GM12878 (cell line): ENCODE data around the gene H6PD. TPM values are rescaled to one million over a fixed set of nuclear protein-coding genes. Genes with fewer than 3 reads are reported as not detected.

ENCODE experiments used
- ATAC-seq: fragments of 200-7000 bp; cut with Tn5 transposase; 3 replicates; pipeline ENCODE4 v1.9.1; 2020; ENCODE audit warnings: mild to moderate bottlenecking, moderate library complexity
- BruUV-seq: library from RNA; stranded (reverse); fragments of 400-500 nt; replicated peaks from 2 replicates; lab custom pipeline; 2021; lab: Mats Ljungman, UMichigan
- CTCF ChIA-PET: fragments of 300-600 bp; sonication (Branson Sonifier 250); formaldehyde crosslinking; extraction: SDS; loops from one replicate; lab custom pipeline; 2021; ENCODE audit warnings: inconsistent platforms; lab: Yijun Ruan, JAX
- POLR2A ChIA-PET: fragments of 350-600 bp; formaldehyde crosslinking; extraction: SDS; loops from one replicate; lab custom pipeline; 2021; ENCODE audit warnings: inconsistent platforms; lab: Charles Lee
- RAD21 ChIA-PET: fragments of 300-600 bp; sonication (Branson Sonifier 250); formaldehyde crosslinking; loops from one replicate; lab custom pipeline; 2023; ENCODE audit warnings: antibody characterized with exemption; ENCODE audit not compliant: unreplicated experiment; lab: Charles Lee
- SMC1A ChIA-PET: fragments of 300-600 bp; sonication (Branson Sonifier 250); formaldehyde crosslinking; loops from one replicate; lab custom pipeline; 2023; ENCODE audit not compliant: unreplicated experiment, uncharacterized antibody; lab: Charles Lee
- DNase-seq: peaks from one replicate; pipeline ENCODE4 v3.0.0-alpha.2; 2011; ENCODE audit warnings: low read depth, low spot score
- FAIRE-seq: peaks from 3 replicates; lab custom pipeline; 2011; peaks lifted over from hg19 to GRCh38; lab: Jason Lieb, UNC
- H2AFZ ChIP-seq: 2 replicates; pipeline ENCODE4 v1.6.0; 2011; ENCODE audit warnings: low read depth, low read length, control low read depth; ENCODE audit not compliant: control insufficient read depth
- H3K27ac ChIP-seq: 2 replicates; pipeline ENCODE4 v1.5.1; 2011; ENCODE audit warnings: control low read depth; ENCODE audit not compliant: control insufficient read depth, insufficient read depth
- H3K27me3 ChIP-seq, 2 experiments: replicated peaks in 1 of 2; 2 replicates each; pipeline versions ENCODE4 v1.6.0 to v1.6.1; 2011; ENCODE audit warnings: low read length in 1 of 2; ENCODE audit not compliant: control insufficient read depth in 2 of 2, insufficient read depth in 2 of 2
- H3K36me3 ChIP-seq, 2 experiments: 2 replicates each; pipeline ENCODE4 v1.5.1; 2011; ENCODE audit warnings: low read length in 1 of 2; ENCODE audit not compliant: control insufficient read depth in 2 of 2, insufficient read depth in 2 of 2
- H3K4me1 ChIP-seq: 2 replicates; pipeline ENCODE4 v1.6.1; 2011; ENCODE audit warnings: mild to moderate bottlenecking, low read length, moderate library complexity, mixed read lengths; ENCODE audit not compliant: control insufficient read depth, insufficient read depth
- H3K4me2 ChIP-seq: 2 replicates; pipeline ENCODE4 v1.6.0; 2011; ENCODE audit warnings: control low read depth; ENCODE audit not compliant: control insufficient read depth, insufficient read depth
- H3K4me3 ChIP-seq: fragments of 200-600 bp; sonication (generic); 2 replicates; pipeline ENCODE4 v1.5.1; 2016
- H3K79me2 ChIP-seq: 2 replicates; pipeline ENCODE4 v1.6.0; 2011; ENCODE audit warnings: low read length; ENCODE audit not compliant: control insufficient read depth, insufficient read depth
- H3K9ac ChIP-seq: 2 replicates; pipeline ENCODE4 v1.8.0; 2011; ENCODE audit warnings: low read length, control low read depth, mixed read lengths; ENCODE audit not compliant: control insufficient read depth, insufficient read depth
- H3K9me3 ChIP-seq: replicated peaks from 3 replicates; pipeline ENCODE4 v1.5.1; 2011; ENCODE audit warnings: mild to moderate bottlenecking, low read length; ENCODE audit not compliant: control insufficient read depth, insufficient read depth
- H4K20me1 ChIP-seq: 2 replicates; pipeline ENCODE4 v1.6.0; 2011; ENCODE audit not compliant: control insufficient read depth, insufficient read depth
- CHD2 ChIP-seq: IDR thresholded peaks from 2 replicates; pipeline ENCODE4 v1.6.1; 2011; ENCODE audit warnings: low read depth, low read length, improper control_type of control experiment, borderline replicate concordance
- ETV6 ChIP-seq, 2 experiments: fragments of 450-650 bp in 1 of 2; IDR thresholded peaks in 1 of 2; conservative IDR thresholded peaks in 1 of 2; 2 replicates each; pipeline ENCODE4 v1.6.1; 2014; ENCODE audit warnings: antibody characterized with exemption in 1 of 2, borderline replicate concordance in 1 of 2, low read depth in 1 of 2, mild to moderate bottlenecking in 1 of 2, moderate library complexity in 1 of 2
- FOXM1 ChIP-seq: IDR thresholded peaks from 2 replicates; pipeline ENCODE4 v1.6.1; 2012; ENCODE audit warnings: low read depth, mild to moderate bottlenecking, inconsistent platforms, low read length, moderate library complexity
- GATAD2B ChIP-seq: fragments of 450-650 bp; conservative IDR thresholded peaks from 2 replicates; pipeline ENCODE4 v1.6.1; 2017; ENCODE audit warnings: low read depth, mild to moderate bottlenecking, moderate library complexity
- KDM1A ChIP-seq: fragments of 200-600 bp; sonication (generic); IDR thresholded peaks from 2 replicates; pipeline ENCODE4 v1.6.1; 2016; ENCODE audit warnings: borderline replicate concordance
- MYC ChIP-seq: IDR thresholded peaks from 2 replicates; pipeline ENCODE4 v1.6.1; 2011; ENCODE audit warnings: mild to moderate bottlenecking, low read length, moderate library complexity, inconsistent platforms; ENCODE audit not compliant: insufficient read depth, insufficient replicate concordance, insufficient read length, severe bottlenecking
- NKRF ChIP-seq: fragments of 450-650 bp; conservative IDR thresholded peaks from 2 replicates; pipeline ENCODE4 v1.6.1; 2017; ENCODE audit warnings: mild to moderate bottlenecking, moderate library complexity
- ZZZ3 ChIP-seq: IDR thresholded peaks from 2 replicates; pipeline ENCODE4 v1.6.1; 2011; ENCODE audit warnings: low read depth; ENCODE audit not compliant: control insufficient read depth, insufficient read length
- WGBS: methylation state at CpG from one replicate; pipeline ENCODE4 v1.1.6; 2016; ENCODE audit warnings: low lambda C conversion rate; ENCODE audit not compliant: insufficient replicate concordance, insufficient coverage; ENCODE audit errors: missing lambda C conversion rate; 5-methylcytosine and 5-hydroxymethylcytosine counted together
- in situ Hi-C: fragments of 300-500 bp; cut with MboI; formaldehyde crosslinking; loops from 9 replicates; pipeline ENCODE4 v1.14.3; 2018; ENCODE audit warnings: mixed read lengths
- intact Hi-C: fragments of 100-400 bp; cut with micrococcal nuclease; formaldehyde crosslinking; loops from one replicate; pipeline ENCODE4 v1.14.2; 2022; ENCODE audit not compliant: unreplicated experiment
- polyA plus RNA-seq, 11 experiments: library from polyadenylated mRNA; depleted of rRNA in 4 of 11; unstranded in 6 of 11; stranded (reverse) in 5 of 11; fragments of >200 nt; fragmentation: Nextera tagmentation in 4 of 11; fragmentation: Illumina TruSeq in 1 of 11; extraction: Ambion mirVana in 4 of 11; extraction: Trizol in 1 of 11; gene quantifications; 1 replicate in 1 of 11; 2 replicates in 10 of 11; pipeline versions ENCODE4 v1.2.1 to v1.2.3, GENCODE V29; 2011 to 2016; ENCODE audit warnings: inconsistent platforms in 2 of 11, missing spikeins in 2 of 11, low read depth in 1 of 11
- total RNA-seq, 4 experiments: library from RNA; depleted of rRNA in 3 of 4; stranded (reverse); fragments of >200 nt in 3 of 4; fragmentation: Illumina TruSeq in 1 of 4; extraction: Trizol in 1 of 4; gene quantifications; 2 replicates each; pipeline versions ENCODE4 v1.2.1 to v1.2.3, GENCODE V29; 2013 to 2021
- TF ChIP-seq, protein P1 (sequence below): fragments of 450-650 bp; formaldehyde crosslinking; IDR thresholded peaks from 2 replicates; pipeline ENCODE4 v1.4.0; 2022; ENCODE audit warnings: mild to moderate bottlenecking, moderate library complexity
- TF ChIP-seq, protein P2 (sequence below): fragments of 450-650 bp; IDR thresholded peaks from 2 replicates; pipeline ENCODE4 v1.6.1; 2016; ENCODE audit warnings: mild to moderate bottlenecking, moderate library complexity, borderline replicate concordance

Gene H6PD
- total and polyA plus RNA-seq, 10 of the 15 experiments (the other 5 are each of a cell fraction or from before 2014, with no cell fraction given): 1.2 to 20.7 (median 7.7) TPM

DNA sequence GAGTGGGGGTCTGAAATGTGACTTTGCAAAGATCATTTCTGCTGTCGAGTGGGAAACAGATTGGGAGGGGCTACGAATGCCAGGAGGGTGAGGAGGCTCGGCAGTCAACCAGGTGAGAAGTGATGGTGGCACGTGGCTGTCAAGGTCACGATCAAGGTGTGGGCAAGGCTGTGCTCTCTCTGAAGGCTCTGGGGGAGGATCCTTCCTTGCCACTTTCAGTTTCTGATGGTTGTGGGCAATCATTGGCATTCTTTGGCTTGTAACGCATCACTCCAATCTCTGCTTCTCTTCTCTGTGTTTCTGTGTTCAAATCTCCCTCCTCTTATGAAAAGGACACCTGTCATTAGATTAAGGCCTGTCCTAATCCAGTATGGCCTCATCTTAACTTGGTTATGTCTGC lies 52.0 kb downstream of the H6PD start:
- H3K79me2 ChIP-seq: no peaks in the 10 kb centered on the region
- no peaks in the 10 kb centered on the region for H3K27me3 ChIP-seq
- no peak overlapping the region for H3K9ac ChIP-seq
- FAIRE-seq (no peak), ATAC-seq (no peak), DNase-seq (no peak)
- H3K4me2 ChIP-seq: no peak overlapping the region
- ChIA-PET SMC1A (no interaction called here), CTCF (interaction anchor here (4.7 to 5.9 kb wide), 2 partner anchors 169 to 204 kb away, joined by 123 to 183 read pairs; no protein-coding TSS in a partner anchor), POLR2A (interaction anchor here (0.6 kb wide), 1 partner anchor 297 kb away, joined by 3 read pairs; no protein-coding TSS in a partner anchor), RAD21 (interaction anchor here (1.6 kb wide), 1 partner anchor 169 kb away, joined by 5 read pairs; no protein-coding TSS in a partner anchor)
- no TSS peak for BruUV-seq
- H3K36me3 ChIP-seq: no peaks in the 10 kb centered on the region
- H3K9me3 ChIP-seq: no peaks in the 10 kb centered on the region; the same call in 2 of the 3 replicates
- in situ Hi-C loops (loop anchor here (5.0 kb wide), 3 partner anchors 171 to 286 kb away; no protein-coding TSS in a partner anchor), intact Hi-C loops (loop anchor here (2.0 to 5.0 kb wide), 2 partner anchors 176 to 286 kb away; no protein-coding TSS in a partner anchor)
- H4K20me1 ChIP-seq: no peaks in the 10 kb centered on the region
- no peaks in the 10 kb centered on the region; the same call in 1 of the 2 replicates for H3K4me1 ChIP-seq
- H3K4me3 ChIP-seq: no peak overlapping the region
- 28% methylated on average over 6 of the region's 6 CpGs for WGBS
- no peak overlapping the region for H3K27ac ChIP-seq
- no peak overlapping the region for H2AFZ ChIP-seq
- no peak for TF ChIP-seq NKRF
- no peak for TF ChIP-seq CHD2
- TF ChIP-seq MYC: no peak
- TF ChIP-seq GATAD2B: no peak
- no peak for TF ChIP-seq KDM1A
- no peak for TF ChIP-seq ZZZ3
- TF ChIP-seq, protein P1, sequence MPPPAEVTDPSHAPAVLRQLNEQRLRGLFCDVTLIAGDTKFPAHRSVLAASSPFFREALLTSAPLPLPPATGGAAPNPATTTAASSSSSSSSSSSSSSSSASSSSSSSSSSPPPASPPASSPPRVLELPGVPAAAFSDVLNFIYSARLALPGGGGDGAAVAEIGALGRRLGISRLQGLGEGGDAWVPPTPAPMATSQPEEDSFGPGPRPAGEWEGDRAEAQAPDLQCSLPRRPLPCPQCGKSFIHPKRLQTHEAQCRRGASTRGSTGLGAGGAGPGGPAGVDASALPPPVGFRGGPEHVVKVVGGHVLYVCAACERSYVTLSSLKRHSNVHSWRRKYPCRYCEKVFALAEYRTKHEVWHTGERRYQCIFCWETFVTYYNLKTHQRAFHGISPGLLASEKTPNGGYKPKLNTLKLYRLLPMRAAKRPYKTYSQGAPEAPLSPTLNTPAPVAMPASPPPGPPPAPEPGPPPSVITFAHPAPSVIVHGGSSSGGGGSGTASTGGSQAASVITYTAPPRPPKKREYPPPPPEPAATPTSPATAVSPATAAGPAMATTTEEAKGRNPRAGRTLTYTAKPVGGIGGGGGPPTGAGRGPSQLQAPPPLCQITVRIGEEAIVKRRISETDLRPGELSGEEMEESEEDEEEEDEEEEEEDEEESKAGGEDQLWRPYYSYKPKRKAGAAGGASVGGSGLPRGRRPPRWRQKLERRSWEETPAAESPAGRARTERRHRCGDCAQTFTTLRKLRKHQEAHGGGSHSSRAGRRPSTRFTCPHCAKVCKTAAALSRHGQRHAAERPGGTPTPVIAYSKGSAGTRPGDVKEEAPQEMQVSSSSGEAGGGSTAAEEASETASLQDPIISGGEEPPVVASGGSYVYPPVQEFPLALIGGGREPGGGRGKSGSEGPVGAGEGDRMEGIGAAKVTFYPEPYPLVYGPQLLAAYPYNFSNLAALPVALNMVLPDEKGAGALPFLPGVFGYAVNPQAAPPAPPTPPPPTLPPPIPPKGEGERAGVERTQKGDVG (CRISPR knock-in tag): no peak
- TF ChIP-seq ETV6 (conservative IDR thresholded peaks at IDR 0.05 in 1 of 2, IDR thresholded peaks at IDR 0.05 in 1 of 2; ENCODE audit: borderline replicate concordance in 1 of 2, low read depth in 1 of 2): no peak
- TF ChIP-seq, protein P2, sequence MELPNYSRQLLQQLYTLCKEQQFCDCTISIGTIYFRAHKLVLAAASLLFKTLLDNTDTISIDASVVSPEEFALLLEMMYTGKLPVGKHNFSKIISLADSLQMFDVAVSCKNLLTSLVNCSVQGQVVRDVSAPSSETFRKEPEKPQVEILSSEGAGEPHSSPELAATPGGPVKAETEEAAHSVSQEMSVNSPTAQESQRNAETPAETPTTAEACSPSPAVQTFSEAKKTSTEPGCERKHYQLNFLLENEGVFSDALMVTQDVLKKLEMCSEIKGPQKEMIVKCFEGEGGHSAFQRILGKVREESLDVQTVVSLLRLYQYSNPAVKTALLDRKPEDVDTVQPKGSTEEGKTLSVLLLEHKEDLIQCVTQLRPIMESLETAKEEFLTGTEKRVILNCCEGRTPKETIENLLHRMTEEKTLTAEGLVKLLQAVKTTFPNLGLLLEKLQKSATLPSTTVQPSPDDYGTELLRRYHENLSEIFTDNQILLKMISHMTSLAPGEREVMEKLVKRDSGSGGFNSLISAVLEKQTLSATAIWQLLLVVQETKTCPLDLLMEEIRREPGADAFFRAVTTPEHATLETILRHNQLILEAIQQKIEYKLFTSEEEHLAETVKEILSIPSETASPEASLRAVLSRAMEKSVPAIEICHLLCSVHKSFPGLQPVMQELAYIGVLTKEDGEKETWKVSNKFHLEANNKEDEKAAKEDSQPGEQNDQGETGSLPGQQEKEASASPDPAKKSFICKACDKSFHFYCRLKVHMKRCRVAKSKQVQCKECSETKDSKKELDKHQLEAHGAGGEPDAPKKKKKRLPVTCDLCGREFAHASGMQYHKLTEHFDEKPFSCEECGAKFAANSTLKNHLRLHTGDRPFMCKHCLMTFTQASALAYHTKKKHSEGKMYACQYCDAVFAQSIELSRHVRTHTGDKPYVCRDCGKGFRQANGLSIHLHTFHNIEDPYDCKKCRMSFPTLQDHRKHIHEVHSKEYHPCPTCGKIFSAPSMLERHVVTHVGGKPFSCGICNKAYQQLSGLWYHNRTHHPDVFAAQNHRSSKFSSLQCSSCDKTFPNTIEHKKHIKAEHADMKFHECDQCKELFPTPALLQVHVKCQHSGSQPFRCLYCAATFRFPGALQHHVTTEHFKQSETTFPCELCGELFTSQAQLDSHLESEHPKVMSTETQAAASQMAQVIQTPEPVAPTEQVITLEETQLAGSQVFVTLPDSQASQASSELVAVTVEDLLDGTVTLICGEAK: no peak
- TF ChIP-seq FOXM1: no peak
